Epithelial cell of proximal tubule (primary cell): ENCODE data around the gene NFIA. TPM values are rescaled to one million over a fixed set of nuclear protein-coding genes. Genes with fewer than 3 reads are reported as not detected.

Experiments used
- DNase-seq: peaks from one replicate; pipeline ENCODE4 v3.0.0-alpha.2; 2011; ENCODE audit warnings: low read depth
- H3K4me3 ChIP-seq: 2 replicates; pipeline ENCODE4 v1.5.1; 2011; ENCODE audit warnings: low read depth, mild to moderate bottlenecking, low read length
- total RNA-seq: library from RNA; depleted of rRNA; stranded (reverse); fragments of >200 nt; gene quantifications from 2 replicates; pipeline ENCODE4 v1.2.3, GENCODE V29; 2015
- TF ChIP-seq, protein P1 (sequence below): conservative IDR thresholded peaks from 2 replicates; pipeline ENCODE4 v1.5.1; 2012; ENCODE audit warnings: low read depth, mild to moderate bottlenecking, low read length

The NFIA gene
- total RNA-seq, 1 donor from 2014 or later: 1.6 TPM

DNA sequence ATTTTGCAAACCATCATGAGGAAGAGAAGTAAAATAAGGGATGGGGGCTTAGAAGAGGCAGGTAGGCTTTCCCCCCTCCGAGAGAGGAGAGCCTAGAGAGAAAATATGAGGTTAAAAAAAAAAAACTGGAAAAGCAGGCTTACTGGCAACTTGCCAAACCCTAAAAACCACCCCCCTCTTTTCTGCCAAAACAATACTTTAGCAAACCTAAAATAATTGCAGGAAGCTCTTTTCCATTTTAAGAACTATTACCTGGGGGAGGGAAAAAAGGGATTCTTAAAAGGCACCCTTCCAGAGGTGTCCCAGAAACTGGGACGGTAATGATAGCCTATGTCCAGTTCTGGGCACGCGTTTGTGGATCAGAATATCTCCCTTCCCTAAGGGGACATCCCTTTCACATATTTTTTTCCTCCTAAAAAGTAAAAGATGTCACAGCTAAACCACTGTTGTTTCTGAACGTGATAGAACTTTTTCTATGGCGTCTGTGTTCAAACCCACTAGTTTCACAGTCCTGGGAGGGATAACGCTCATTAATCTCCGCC lies 1.1 kb upstream of the NFIA start:
- DNase-seq: no peak
- peak overlapping the region; percentile 81 for H3K4me3 ChIP-seq
- TF ChIP-seq, protein P1, sequence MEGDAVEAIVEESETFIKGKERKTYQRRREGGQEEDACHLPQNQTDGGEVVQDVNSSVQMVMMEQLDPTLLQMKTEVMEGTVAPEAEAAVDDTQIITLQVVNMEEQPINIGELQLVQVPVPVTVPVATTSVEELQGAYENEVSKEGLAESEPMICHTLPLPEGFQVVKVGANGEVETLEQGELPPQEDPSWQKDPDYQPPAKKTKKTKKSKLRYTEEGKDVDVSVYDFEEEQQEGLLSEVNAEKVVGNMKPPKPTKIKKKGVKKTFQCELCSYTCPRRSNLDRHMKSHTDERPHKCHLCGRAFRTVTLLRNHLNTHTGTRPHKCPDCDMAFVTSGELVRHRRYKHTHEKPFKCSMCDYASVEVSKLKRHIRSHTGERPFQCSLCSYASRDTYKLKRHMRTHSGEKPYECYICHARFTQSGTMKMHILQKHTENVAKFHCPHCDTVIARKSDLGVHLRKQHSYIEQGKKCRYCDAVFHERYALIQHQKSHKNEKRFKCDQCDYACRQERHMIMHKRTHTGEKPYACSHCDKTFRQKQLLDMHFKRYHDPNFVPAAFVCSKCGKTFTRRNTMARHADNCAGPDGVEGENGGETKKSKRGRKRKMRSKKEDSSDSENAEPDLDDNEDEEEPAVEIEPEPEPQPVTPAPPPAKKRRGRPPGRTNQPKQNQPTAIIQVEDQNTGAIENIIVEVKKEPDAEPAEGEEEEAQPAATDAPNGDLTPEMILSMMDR: no peak

DNA sequence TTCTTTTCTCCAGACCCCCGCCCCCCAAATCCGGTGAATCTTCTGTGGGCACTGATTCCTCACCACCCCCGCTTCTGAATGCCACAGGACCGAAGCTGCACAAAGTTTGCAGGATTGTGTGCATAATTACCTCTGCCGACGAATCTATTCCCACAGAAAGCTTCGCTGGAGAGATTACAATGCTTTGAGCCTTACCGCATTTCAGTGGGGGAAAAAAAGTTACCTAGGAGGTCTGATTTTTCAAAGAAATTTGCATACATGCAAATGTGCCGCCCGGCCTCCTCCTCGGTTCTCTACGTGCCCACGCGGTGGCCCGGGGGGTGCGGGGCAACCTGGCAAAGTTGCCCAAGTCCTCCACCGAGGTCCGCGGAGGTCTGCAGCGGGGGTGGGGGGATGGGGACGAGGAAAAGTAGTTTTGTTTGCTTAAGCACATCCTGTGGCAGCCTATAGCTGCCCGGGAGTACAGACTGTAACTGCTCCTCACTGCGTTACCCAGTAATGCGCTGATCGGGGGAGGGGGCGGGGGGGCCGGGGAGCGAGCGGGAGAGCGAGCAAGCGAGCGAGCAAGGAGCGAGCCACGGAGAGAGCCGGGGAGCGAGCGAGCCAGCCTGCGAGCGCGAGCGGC lies 563 bp upstream of the NFIA start:
- DNase-seq: no peak
- TF ChIP-seq, protein P1: no peak
- H3K4me3 ChIP-seq: peak overlapping the region; percentile 81

DNA sequence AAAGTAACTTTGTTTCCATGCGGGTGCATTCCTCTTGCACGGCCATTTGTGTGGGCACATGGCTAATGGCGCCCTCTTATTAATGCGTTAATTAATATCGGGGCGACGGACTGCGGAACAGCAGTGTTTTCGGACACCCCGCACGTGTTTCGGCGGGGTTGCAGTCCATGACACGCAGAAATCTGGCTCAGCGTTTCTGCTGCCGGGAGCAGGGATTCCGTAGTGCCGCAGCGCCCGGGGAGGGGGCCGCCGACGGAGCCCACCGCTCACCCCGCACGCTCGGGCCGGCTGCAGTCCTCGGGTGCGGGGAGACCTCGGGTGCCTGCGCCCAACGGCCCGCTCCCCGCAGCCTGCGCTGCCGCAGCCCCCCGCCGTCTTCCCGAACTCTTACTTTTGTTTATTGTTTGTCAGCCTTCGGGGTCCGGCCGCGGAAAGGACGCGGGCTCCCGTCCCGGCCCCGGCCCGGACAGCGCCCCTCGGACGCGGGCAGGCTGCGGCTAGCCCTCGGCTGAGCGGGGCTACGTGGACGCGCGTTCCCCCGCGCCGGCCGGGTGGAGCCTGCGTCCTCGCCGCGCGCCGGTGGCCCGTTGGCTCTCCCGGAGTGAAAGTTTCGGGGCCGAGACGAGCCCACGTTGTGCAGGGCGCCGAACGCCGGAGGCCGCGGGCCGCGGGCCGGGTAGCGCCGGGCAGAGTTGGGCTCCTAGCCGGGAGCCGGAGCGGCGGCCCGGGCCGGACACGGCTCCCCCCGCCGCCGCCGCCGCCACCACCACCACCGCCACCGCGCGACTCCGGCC lies 849 bp downstream of the NFIA start:
- TF ChIP-seq, protein P1: no peak
- no peak for DNase-seq
- H3K4me3 ChIP-seq: peak overlapping the region; percentile 81

DNA sequence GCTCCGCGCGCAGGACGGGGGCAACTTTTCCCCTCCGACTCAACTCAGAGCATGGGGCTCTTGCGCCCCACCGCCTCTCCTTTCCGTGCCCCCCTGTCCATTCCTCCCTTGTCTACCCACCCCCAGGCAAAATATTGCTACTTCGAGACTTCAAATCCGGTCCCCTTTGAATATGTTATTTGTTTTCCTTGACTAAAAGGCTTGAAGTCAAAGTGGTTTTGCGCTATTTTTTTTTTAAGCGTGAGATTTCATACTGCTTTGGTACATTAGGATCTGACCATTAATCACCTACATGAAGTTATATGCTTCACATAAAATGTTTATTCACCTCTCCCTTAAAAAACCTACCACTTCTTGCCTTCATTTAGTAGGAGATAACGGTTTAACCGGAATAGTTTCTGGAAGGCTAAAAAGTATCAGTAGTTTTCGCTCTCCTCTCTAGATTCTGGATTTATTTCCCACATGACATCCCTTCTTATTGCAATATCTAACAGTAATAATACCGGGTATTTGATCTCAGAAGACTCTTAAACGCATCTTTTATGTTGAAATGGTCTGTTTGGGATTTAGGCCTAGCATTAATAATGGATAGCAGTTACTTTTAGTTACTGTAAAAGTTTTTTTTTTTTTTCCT lies 1.6 kb downstream of the NFIA start:
- peak overlapping the region; percentile 81 for H3K4me3 ChIP-seq
- DNase-seq: no peak
- TF ChIP-seq, protein P1: no peak

DNA sequence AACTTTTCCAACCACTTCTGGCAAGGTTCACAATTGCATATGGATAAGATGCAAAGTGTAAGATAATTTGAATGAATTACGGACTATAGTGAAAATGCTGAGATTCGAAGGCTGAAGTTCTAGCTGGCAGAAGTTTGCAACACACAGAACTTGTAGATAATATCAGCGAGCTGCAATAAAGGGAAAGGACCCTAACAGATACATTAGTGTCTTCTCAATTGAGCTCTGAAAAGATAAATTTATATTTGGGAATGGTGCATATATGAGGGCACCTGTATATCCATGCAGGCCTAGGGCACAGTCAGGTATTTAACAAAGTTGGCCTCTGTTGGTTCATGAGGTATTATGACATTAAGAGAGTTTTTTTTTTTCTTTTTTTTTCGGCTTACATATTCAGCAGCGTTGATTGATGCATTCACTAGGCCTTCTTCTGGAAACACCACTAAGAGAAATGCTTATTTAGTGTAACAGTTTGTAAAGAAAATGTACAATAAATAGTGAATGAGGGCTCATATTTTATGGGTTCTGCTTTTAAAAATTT lies 2.2 kb downstream of the NFIA start:
- H3K4me3 ChIP-seq: peak overlapping the region; percentile 81
- no peak for DNase-seq
- TF ChIP-seq, protein P1: no peak

DNA sequence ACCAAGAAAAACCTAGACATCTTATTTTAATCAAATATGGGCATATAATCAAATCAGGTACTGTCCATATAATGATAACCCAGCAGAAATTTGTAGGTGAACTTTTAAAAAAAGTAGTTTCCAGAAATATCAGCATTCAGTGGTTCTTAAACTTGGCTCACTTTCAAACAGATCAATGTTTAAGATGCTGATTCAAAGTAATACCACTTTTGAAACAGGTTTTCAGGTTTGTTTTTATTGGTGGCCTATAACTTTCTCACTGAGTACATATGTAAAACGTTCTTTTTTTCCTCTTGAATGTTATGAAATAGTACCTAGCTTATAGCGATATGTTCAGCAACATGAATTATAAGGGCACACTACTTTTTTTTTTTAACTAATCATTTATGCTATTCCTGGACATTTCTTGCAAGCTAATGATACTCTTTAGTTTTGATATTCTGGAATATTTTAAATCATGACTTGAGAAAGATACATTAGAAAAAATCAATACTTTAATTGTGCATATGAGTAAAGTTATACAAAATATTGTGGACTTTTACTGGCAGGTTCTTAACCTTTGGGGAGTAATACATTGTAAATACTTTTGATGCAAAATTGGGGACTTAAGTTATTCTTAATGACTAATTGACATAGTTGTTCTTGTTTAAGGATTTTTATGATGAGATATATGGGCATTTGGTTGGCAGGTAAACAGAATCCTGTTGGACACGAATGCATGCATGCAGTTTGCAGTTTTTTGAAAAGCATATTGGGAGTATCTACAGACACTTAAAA lies 3.0 kb downstream of the NFIA start:
- TF ChIP-seq, protein P1: no peak
- no peak for DNase-seq
- no peak overlapping the region for H3K4me3 ChIP-seq
